Hepatocyte (in vitro differentiated cells): ENCODE results near the gene TSPAN31. TPM values are rescaled to one million over a fixed set of nuclear protein-coding genes. Genes with fewer than 3 reads are reported as not detected.

Experiments used
- DNase-seq: peaks from one replicate; pipeline ENCODE4 v3.0.0-alpha.2; 2016; ENCODE audit warnings: low spot score
- H2AFZ ChIP-seq: fragments of 200-600 bp; sonication (generic); 2 replicates; pipeline ENCODE4 v1.6.0; 2016; ENCODE audit warnings: antibody characterized with exemption, mild to moderate bottlenecking
- H3K27ac ChIP-seq: fragments of 200-600 bp; sonication (generic); 2 replicates; pipeline ENCODE4 v1.5.1; 2016; ENCODE audit warnings: mild to moderate bottlenecking
- H3K27me3 ChIP-seq: fragments of 200-600 bp; sonication (generic); 2 replicates; pipeline ENCODE4 v1.6.1; 2016
- H3K36me3 ChIP-seq: fragments of 200-600 bp; sonication (generic); replicated peaks from 2 replicates; pipeline ENCODE4 v1.5.1; 2016; ENCODE audit warnings: low read depth; ENCODE audit not compliant: insufficient read depth
- H3K4me1 ChIP-seq: fragments of 200-600 bp; sonication (generic); 2 replicates; pipeline ENCODE4 v1.5.1; 2016; ENCODE audit warnings: mild to moderate bottlenecking, moderate library complexity; ENCODE audit not compliant: insufficient read depth
- H3K4me2 ChIP-seq: fragments of 200-600 bp; sonication (generic); 2 replicates; pipeline ENCODE4 v1.6.0; 2016
- H3K4me3 ChIP-seq: fragments of 200-600 bp; sonication (generic); 2 replicates; pipeline ENCODE4 v1.5.1; 2016; ENCODE audit warnings: mild to moderate bottlenecking
- H3K79me2 ChIP-seq: fragments of 200-600 bp; sonication (generic); 2 replicates; pipeline ENCODE4 v1.6.0; 2017; ENCODE audit warnings: mild to moderate bottlenecking
- H3K9me2 ChIP-seq: fragments of 200-600 bp; sonication (generic); replicated peaks from 2 replicates; pipeline ENCODE4 v1.6.0; 2017; ENCODE audit warnings: mild to moderate bottlenecking; ENCODE audit not compliant: insufficient read depth
- H3K9me3 ChIP-seq: fragments of 200-600 bp; sonication (generic); 2 replicates; pipeline ENCODE4 v1.5.1; 2016; ENCODE audit warnings: low read depth, mild to moderate bottlenecking
- H4K20me1 ChIP-seq: fragments of 200-600 bp; sonication (generic); 2 replicates; pipeline ENCODE4 v1.6.0; 2016; ENCODE audit warnings: mild to moderate bottlenecking; ENCODE audit not compliant: insufficient read depth, poor library complexity, severe bottlenecking
- EZH2 ChIP-seq: fragments of 200-600 bp; sonication (generic); IDR thresholded peaks from 2 replicates; pipeline ENCODE4 v1.6.1; 2016; ENCODE audit warnings: antibody characterized with exemption, mild to moderate bottlenecking, borderline replicate concordance
- EZH2phosphoT487 ChIP-seq: fragments of 200-600 bp; sonication (generic); IDR thresholded peaks from one replicate; pipeline ENCODE4 v1.6.1; 2018; ENCODE audit warnings: antibody characterized with exemption, mild to moderate bottlenecking, low read depth, moderate library complexity; ENCODE audit not compliant: unreplicated experiment, severe bottlenecking
- WGBS: methylation state at CpG from one replicate; pipeline ENCODE4 v1.1.6; 2016; ENCODE audit warnings: low lambda C conversion rate; ENCODE audit errors: missing lambda C conversion rate; 5-methylcytosine and 5-hydroxymethylcytosine counted together
- polyA plus RNA-seq: library from polyadenylated mRNA; unstranded; fragments of >200 nt; fragmentation: Nextera tagmentation; extraction: Ambion mirVana; gene quantifications from 2 replicates; pipeline ENCODE4 v1.2.1, GENCODE V29; 2016
- total RNA-seq: library from RNA; depleted of rRNA; stranded (reverse); fragments of >200 nt; gene quantifications from 2 replicates; pipeline ENCODE4 v1.2.3, GENCODE V29; 2014
- TF ChIP-seq, protein P1 (sequence below): fragments of 200-600 bp; sonication (generic); IDR thresholded peaks from 2 replicates; pipeline ENCODE4 v1.5.1; 2016; ENCODE audit warnings: antibody characterized with exemption, mild to moderate bottlenecking; ENCODE audit not compliant: poor library complexity

Gene TSPAN31
- total and polyA plus RNA-seq, 2 experiments from 2014 or later: 69.2 to 81.3 TPM

DNA sequence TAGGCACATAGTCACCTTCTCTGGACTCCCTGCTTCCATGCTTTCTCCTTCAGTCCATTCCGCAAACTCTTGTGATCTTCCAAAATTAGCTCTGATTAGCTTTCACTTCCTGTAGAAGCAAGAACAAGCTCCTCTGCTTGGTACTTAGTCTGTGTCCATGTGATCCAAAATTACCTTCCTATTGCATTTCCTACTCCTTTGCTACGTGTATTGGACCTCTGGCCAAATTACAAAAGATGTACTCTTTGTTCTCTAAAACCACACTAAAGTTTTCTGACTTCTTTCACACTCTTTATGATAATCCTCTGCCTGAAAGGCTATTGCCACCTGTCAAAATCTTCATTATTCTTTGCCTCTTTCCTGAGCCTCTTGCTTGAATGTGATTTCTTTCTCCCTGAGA is 37.0 kb downstream of the TSPAN31 start:
- Histone ChIP-seq H3K9me2 (no peaks in the 10 kb centered on the region), H3K4me1 (peaks cover 8% of the 10 kb centered on the region), H4K20me1 (peaks cover 3% of the 10 kb centered on the region), H3K27ac (no peak overlapping the region), H3K79me2 (peaks cover 26% of the 10 kb centered on the region), H3K36me3 (no peaks in the 10 kb centered on the region), H2AFZ (peak overlapping the region; percentile 5), H3K4me3 (no peak overlapping the region), H3K9me3 (no peaks in the 10 kb centered on the region), H3K27me3 (no peaks in the 10 kb centered on the region), H3K4me2 (no peak overlapping the region)
- DNase-seq: no peak
- TF ChIP-seq EZH2 (no peak), EZH2phosphoT487 (no peak)
- TF ChIP-seq, protein P1, sequence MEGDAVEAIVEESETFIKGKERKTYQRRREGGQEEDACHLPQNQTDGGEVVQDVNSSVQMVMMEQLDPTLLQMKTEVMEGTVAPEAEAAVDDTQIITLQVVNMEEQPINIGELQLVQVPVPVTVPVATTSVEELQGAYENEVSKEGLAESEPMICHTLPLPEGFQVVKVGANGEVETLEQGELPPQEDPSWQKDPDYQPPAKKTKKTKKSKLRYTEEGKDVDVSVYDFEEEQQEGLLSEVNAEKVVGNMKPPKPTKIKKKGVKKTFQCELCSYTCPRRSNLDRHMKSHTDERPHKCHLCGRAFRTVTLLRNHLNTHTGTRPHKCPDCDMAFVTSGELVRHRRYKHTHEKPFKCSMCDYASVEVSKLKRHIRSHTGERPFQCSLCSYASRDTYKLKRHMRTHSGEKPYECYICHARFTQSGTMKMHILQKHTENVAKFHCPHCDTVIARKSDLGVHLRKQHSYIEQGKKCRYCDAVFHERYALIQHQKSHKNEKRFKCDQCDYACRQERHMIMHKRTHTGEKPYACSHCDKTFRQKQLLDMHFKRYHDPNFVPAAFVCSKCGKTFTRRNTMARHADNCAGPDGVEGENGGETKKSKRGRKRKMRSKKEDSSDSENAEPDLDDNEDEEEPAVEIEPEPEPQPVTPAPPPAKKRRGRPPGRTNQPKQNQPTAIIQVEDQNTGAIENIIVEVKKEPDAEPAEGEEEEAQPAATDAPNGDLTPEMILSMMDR: no peak
- 79% methylated on average over 2 of the region's 2 CpGs for WGBS

DNA sequence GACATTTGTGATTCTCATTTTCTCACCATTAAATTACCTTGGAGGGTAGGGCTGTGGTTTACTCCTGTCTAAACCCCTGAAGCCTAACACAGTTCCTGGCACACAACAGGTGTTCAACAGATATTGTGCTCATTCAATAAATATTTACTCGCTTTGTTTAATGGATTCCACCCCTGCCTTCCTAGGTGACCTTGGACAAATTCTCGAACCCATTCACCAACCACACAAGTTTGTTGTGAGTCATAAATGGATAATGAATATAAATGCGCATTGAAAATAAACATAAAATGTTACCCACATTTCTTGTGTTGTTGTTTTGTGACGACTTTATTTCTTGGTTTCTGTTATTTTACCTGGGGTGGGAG is 37.4 kb downstream of the TSPAN31 start:
- DNase-seq: no peak
- Histone ChIP-seq H3K36me3 (no peaks in the 10 kb centered on the region), H3K4me1 (peaks cover 8% of the 10 kb centered on the region), H3K9me2 (no peaks in the 10 kb centered on the region), H3K4me2 (peak overlapping the region; percentile 40), H3K27me3 (no peaks in the 10 kb centered on the region), H3K4me3 (no peak overlapping the region), H3K27ac (no peak overlapping the region), H4K20me1 (peaks cover 3% of the 10 kb centered on the region), H2AFZ (peak overlapping the region; percentile 5), H3K79me2 (peaks cover 26% of the 10 kb centered on the region), H3K9me3 (no peaks in the 10 kb centered on the region)
- WGBS: 27% methylated on average over 4 of the region's 4 CpGs
- TF ChIP-seq, protein P1: no peak
- TF ChIP-seq EZH2 (no peak), EZH2phosphoT487 (no peak)

DNA sequence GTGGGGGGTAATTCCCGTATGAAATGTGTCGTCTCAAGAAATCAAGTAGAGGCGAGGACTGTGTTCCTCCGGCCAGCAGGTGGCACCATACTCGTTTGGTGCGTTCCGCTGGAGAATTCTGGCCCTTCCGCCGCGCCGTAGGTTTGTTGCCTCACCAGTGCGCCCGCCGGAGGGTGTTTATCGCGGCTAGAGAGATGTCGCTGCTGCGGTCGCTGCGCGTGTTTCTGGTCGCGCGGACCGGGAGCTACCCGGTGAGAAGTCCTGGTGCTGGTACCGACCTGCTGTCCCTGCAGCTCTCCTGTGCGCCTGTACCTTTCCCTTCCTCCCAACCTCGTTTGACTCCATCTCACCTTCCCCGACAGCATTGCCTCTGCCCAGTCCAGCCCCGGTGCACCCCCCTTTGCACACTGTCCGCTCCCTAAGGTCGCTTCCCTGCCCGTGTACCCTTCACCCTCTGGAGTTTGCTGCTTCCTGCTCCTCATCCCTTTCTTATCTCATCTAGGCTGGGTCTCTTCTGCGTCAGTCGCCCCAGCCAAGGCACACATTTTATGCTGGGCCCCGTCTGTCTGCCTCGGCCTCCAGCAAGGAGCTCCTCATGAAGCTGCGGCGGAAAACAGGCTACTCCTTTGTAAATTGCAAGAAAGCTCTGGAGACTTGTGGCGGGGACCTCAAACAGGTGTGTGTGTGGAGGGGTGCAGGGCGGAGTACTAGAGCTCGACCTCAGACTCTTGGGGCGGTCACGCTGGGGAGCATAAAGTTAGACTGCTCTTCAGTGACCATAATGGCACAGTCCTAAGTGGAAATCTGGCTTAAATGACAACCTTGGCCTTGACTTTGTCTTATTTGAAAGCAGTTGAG is 38.0 kb downstream of the TSPAN31 start, which contains the start of gene TSFM:
TSS of gene TSFM (plus strand) at position 180 of the 858 bp plus-strand sequence. CDS start at position 195, 15 bp downstream.
- H3K4me3 ChIP-seq: peak within 1 kb of the TSS; percentile 95
- H3K27me3 ChIP-seq: no peaks in the 10 kb centered on the region
- H3K4me1 ChIP-seq: peaks cover 8% of the 10 kb centered on the region
- peak within 1 kb of the TSS; percentile 76 for H2AFZ ChIP-seq
- DNase-seq: peak; percentile 97
- peak within 1 kb of the TSS; percentile 90 for H3K4me2 ChIP-seq
- no peaks in the 10 kb centered on the region for H3K9me2 ChIP-seq
- TF ChIP-seq EZH2: no peak
- TF ChIP-seq EZH2phosphoT487: no peak
- TF ChIP-seq, protein P1: peak; percentile 95
- peak within 1 kb of the TSS; percentile 43 for H3K27ac ChIP-seq
- WGBS: 3% methylated on average over 41 of the region's 45 CpGs
- peaks cover 26% of the 10 kb centered on the region for H3K79me2 ChIP-seq
- no peaks in the 10 kb centered on the region for H3K9me3 ChIP-seq
- H3K36me3 ChIP-seq: no peaks in the 10 kb centered on the region
- H4K20me1 ChIP-seq: peaks cover 3% of the 10 kb centered on the region
